Measurements from ENCODE around the gene ADRM1.
A peak's percentile ranks its signal among the peaks of the same experiment; 100 is the strongest.

Gene ADRM1

DNA sequence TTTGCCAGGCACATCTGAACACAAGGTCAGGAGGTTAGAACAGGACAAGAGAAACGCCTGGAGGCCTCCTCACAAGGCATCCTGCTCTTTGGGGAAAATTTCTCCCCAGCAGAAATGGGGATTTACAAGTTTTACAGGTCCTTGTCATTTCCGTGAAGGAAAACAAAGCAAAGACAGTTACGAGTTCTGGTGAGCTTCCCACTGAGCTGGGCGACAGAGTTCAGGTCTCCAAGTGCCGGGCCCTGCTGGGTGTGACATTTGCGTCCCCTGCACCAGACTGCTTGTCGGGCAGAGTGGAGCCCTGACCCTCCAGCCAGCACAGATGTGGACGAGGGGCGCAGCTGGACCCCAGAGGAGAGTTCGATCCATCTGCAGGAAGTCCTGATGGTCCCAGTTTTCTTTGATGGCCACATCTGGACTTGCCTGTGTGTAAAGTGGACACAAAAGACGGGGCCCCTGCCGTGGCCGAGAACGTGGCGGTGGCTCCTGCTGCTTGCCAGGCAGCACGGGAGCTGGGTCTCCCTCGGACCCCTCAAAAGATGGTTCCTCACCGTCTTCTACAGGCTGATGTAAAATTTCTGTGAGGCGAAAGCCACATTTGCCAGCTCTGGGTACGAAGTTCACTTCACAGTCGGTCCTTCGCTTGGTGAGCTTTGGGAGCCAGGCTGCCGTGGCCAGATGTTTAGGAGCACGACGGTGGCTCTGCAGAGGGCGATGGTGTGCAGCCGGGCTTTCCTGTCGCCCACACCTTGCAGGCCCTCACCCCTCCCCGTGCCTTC is 5.2 kb upstream of the ADRM1 start:
- TF ChIP-seq, protein P1, sequence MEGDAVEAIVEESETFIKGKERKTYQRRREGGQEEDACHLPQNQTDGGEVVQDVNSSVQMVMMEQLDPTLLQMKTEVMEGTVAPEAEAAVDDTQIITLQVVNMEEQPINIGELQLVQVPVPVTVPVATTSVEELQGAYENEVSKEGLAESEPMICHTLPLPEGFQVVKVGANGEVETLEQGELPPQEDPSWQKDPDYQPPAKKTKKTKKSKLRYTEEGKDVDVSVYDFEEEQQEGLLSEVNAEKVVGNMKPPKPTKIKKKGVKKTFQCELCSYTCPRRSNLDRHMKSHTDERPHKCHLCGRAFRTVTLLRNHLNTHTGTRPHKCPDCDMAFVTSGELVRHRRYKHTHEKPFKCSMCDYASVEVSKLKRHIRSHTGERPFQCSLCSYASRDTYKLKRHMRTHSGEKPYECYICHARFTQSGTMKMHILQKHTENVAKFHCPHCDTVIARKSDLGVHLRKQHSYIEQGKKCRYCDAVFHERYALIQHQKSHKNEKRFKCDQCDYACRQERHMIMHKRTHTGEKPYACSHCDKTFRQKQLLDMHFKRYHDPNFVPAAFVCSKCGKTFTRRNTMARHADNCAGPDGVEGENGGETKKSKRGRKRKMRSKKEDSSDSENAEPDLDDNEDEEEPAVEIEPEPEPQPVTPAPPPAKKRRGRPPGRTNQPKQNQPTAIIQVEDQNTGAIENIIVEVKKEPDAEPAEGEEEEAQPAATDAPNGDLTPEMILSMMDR (IDR thresholded peaks at IDR 0.05; ENCODE audit: borderline replicate concordance, insufficient read depth, low read depth, low read length): no peak
- H3K4me3 ChIP-seq (ENCODE audit: low read depth, low read length): no peak overlapping the region

DNA sequence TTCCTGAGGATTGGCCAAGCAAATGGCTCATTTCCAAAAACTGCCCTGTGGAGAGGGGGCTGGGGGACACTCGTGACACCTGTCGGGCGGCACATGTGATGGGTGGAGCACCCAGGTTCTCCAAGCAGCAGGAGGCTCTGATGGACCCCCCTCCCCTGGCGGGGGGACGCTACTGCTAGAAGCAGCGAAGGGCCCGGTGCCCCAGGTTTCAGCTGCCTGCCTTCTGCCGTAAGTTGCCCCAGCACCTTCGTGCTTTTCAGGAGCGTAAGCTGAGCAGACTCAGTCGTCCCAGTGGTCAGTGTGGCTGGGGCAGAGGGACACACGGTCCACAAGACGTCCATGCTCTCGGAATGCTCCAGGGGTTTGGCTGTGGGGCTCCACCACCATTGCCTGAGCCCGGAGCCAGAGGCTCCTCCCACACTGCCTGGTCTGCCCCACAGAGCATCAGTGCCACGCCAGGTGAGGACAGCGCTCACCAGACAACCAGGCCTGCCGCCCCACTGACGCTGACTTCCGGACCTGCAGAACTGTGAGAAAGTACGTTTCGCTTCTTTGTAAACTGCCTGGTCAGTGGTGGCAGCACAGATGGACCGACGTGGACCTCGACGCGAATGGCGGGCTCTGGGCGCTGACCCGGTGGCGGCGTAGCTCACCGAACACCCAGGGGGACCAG is 4.1 kb upstream of the ADRM1 start:
- TF ChIP-seq, protein P1 (IDR thresholded peaks at IDR 0.05; ENCODE audit: borderline replicate concordance, insufficient read depth, low read depth, low read length): no peak
- H3K4me3 ChIP-seq (ENCODE audit: low read depth, low read length): no peak overlapping the region

DNA sequence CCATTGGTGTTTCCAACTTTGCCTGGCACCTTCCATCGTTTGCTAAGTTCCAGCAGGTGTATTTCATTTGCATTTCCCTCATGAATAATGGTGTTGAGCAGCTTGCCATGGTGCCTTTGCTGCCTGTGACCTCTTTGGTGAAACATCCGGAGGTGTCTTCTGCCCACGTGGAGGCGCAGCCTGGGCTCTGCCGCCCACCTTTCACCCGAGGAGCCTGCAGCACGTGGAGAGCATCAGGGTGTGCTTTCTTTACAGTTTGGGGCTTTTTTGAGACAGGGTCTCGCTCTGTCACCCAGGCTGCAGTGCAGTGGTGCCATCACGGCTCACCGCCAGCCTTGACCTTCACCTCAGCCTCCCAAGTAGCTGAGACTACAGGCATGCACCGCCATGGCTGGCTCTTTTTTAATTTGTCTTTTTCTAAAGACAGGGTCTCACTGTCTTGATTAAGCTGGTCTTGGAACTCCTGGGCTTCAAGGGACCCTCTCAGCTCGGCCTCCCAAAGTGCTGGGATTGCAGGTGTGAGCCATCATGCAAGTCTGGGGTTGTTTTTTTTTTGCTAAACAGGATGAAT is 3.0 kb upstream of the ADRM1 start:
- TF ChIP-seq, protein P1 (IDR thresholded peaks at IDR 0.05; ENCODE audit: borderline replicate concordance, insufficient read depth, low read depth, low read length): no peak
- H3K4me3 ChIP-seq (ENCODE audit: low read depth, low read length): no peak overlapping the region

DNA sequence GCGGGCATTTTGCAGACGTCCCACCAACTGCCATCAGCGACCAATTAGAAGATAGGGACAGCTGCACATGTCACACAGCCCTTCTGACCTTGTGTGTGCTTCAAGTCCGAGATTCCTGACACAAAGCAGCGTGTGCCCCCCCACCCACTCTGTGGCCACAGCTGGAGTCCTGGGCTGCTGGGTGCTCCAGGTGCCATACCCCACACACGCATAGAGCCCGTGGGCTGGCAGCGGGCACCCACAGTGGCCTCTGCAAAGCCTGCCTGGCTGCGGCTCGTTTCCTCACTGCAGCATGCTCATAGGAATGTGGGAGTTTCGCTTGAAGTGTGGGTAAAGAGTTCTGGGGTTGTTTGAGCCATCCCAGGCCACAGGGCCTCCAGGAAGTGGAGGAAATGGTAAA is 2.5 kb upstream of the ADRM1 start:
- TF ChIP-seq, protein P1 (IDR thresholded peaks at IDR 0.05; ENCODE audit: borderline replicate concordance, insufficient read depth, low read depth, low read length): no peak
- no peak overlapping the region for H3K4me3 ChIP-seq (ENCODE audit: low read depth, low read length)

DNA sequence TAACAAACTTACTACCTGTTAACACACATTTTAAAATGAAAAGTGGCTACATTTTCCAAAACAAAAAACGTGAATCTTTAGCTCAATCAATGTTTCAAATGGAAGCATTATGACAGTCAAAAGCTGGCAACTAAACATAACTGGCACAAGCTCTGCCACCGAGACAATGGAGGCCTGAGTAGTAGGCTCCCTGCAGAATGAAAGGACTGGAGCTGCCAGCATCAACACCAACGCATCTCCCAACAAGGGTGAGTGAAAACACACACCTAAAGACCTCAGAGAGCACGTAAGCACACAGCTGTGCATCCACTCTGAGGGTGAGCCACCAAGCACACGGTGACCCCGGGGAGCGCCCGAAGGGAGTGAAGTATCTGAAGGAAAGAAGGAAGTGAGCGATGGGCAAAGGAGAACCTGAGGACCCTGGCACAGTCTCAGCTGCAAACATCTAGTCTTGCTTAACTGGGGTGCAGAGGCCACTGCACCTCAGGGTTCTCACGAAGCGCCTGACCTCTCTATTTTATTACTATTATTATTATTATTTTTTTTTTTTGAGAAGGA is 1.6 kb upstream of the ADRM1 start:
- no peak overlapping the region for H3K4me3 ChIP-seq (ENCODE audit: low read depth, low read length)
- TF ChIP-seq, protein P1 (IDR thresholded peaks at IDR 0.05; ENCODE audit: borderline replicate concordance, insufficient read depth, low read depth, low read length): no peak

DNA sequence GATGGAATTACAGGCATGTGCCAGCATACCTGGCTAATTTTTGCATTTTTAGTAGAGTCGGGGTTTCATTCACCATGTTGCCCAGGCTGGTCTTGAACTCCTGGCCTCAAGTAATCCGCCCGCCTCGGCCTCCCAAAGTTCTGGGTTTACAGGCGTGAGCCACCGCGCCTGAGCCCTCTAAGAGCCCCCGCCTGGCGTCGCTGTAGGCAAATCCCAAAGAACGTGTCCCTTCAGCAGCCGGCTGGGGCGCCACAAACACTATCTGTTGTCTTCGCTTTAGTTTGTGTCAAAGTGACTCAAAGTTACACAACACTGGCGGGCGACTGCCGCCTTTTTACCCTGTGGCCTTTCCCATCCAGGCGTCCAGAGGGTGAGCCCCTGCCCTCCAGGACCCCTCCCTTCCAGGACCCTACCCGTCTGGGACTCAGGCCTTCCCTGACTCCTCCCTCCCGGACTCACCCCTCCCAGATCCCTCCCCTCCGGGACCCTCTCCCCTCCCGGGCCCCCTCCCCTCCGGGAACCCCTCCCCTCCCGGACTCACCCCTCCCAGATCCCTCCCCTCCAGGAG is 940 bp upstream of the ADRM1 start:
- peak overlapping the region; percentile 63 for H3K4me3 ChIP-seq (ENCODE audit: low read depth, low read length)
- TF ChIP-seq, protein P1 (IDR thresholded peaks at IDR 0.05; ENCODE audit: borderline replicate concordance, insufficient read depth, low read depth, low read length): peak; percentile 93
